HepG2 (cell line): ENCODE data around the gene RBM25. TPM values are rescaled to one million over a fixed set of nuclear protein-coding genes. Genes with fewer than 3 reads are reported as not detected.
A peak's percentile ranks its signal among the peaks of the same experiment; 100 is the strongest.

Experiments
- ARNT ChIP-seq: fragments of 450-650 bp; IDR thresholded peaks from 2 replicates; pipeline ENCODE4 v1.6.1; 2017
- CBX1 ChIP-seq: IDR thresholded peaks from one replicate; pipeline ENCODE4 v1.6.1; 2016; ENCODE audit warnings: antibody characterized with exemption, low read depth
- ETV6 ChIP-seq: sonication (generic); formaldehyde crosslinking; conservative IDR thresholded peaks from 2 replicates; pipeline ENCODE4 v1.4.0; 2020; ENCODE audit warnings: missing genetic modification reagents
- GTF2F1 ChIP-seq: fragments of 150-350 bp; IDR thresholded peaks from 2 replicates; pipeline ENCODE4 v1.6.1; 2014; ENCODE audit warnings: low read length
- KAT8 ChIP-seq: IDR thresholded peaks from 2 replicates; pipeline ENCODE4 v1.6.1; 2016; ENCODE audit warnings: missing genetic modification reagents, missing compliant biosample characterization
- MTF1 ChIP-seq: sonication (generic); formaldehyde crosslinking; IDR thresholded peaks from 2 replicates; pipeline ENCODE4 v1.5.0; 2020; ENCODE audit warnings: missing genetic modification reagents
- NCOA1 ChIP-seq: sonication (generic); formaldehyde crosslinking; IDR thresholded peaks from 2 replicates; pipeline ENCODE4 v1.9.0; 2021; ENCODE audit warnings: missing genetic modification reagents
- RCOR2 ChIP-seq: IDR thresholded peaks from 2 replicates; pipeline ENCODE4 v1.6.1; 2016; ENCODE audit warnings: missing biosample characterization, missing genetic modification reagents
- RFX3 ChIP-seq: IDR thresholded peaks from 2 replicates; pipeline ENCODE4 v1.6.1; 2016; ENCODE audit warnings: missing biosample characterization, missing genetic modification reagents
- SAP130 ChIP-seq: IDR thresholded peaks from 2 replicates; pipeline ENCODE4 v1.6.1; 2016; ENCODE audit warnings: low read depth
- SMC3 ChIP-seq: IDR thresholded peaks from 2 replicates; pipeline ENCODE4 v1.6.1; 2011; ENCODE audit warnings: low read length, improper control_type of control experiment
- TBL1XR1 ChIP-seq: fragments of 150-350 bp; IDR thresholded peaks from 2 replicates; pipeline ENCODE4 v1.6.1; 2014; ENCODE audit warnings: borderline replicate concordance, low read length; ENCODE audit not compliant: partially characterized antibody
- YY1 ChIP-seq: IDR thresholded peaks from 2 replicates; pipeline ENCODE4 v1.6.1; 2011; ENCODE audit warnings: low read length, low read depth, moderate library complexity, mild to moderate bottlenecking; ENCODE audit not compliant: insufficient read depth, insufficient replicate concordance
- ZFP62 ChIP-seq: sonication (generic); formaldehyde crosslinking; IDR thresholded peaks from 2 replicates; pipeline ENCODE4 v1.4.0; 2020; ENCODE audit warnings: missing genetic modification reagents
- ZKSCAN5 ChIP-seq: sonication (generic); formaldehyde crosslinking; IDR thresholded peaks from 2 replicates; pipeline ENCODE4 v1.5.1; 2020; ENCODE audit warnings: mild to moderate bottlenecking, missing genetic modification reagents
- ZNF180 ChIP-seq: sonication (generic); formaldehyde crosslinking; IDR thresholded peaks from 2 replicates; pipeline ENCODE4 v1.4.0; 2020; ENCODE audit warnings: low read depth, missing genetic modification reagents, borderline replicate concordance
- ZNF333 ChIP-seq: sonication (generic); formaldehyde crosslinking; IDR thresholded peaks from 2 replicates; pipeline ENCODE4 v1.4.0; 2020; ENCODE audit warnings: mild to moderate bottlenecking, missing genetic modification reagents, borderline replicate concordance
- ZNF672 ChIP-seq: sonication (generic); formaldehyde crosslinking; IDR thresholded peaks from 2 replicates; pipeline ENCODE4 v1.8.1; 2022; ENCODE audit warnings: missing genetic modification reagents
- ZNF737 ChIP-seq: sonication (generic); formaldehyde crosslinking; IDR thresholded peaks from 2 replicates; pipeline ENCODE4 v1.5.0; 2020; ENCODE audit warnings: missing genetic modification reagents, mild to moderate bottlenecking, borderline replicate concordance
- ZNF761 ChIP-seq: sonication (generic); formaldehyde crosslinking; conservative IDR thresholded peaks from 2 replicates; pipeline ENCODE4 v1.4.0; 2020; ENCODE audit warnings: mild to moderate bottlenecking, missing genetic modification reagents
- ZNF776 ChIP-seq: sonication (generic); formaldehyde crosslinking; IDR thresholded peaks from 2 replicates; pipeline ENCODE4 v1.4.0; 2020; ENCODE audit warnings: mild to moderate bottlenecking, missing genetic modification reagents
- polyA plus RNA-seq, 8 experiments: library from polyadenylated mRNA; depleted of rRNA in 3 of 8; stranded (reverse) in 7 of 8; unstranded in 1 of 8; fragments of >200 nt; fragmentation: Illumina TruSeq in 4 of 8; extraction: Trizol in 4 of 8; gene quantifications; 2 replicates each; pipeline versions ENCODE4 v1.2.1 to v1.2.3, GENCODE V29; 2011 to 2016; ENCODE audit warnings: low read depth in 4 of 8, missing spikeins in 1 of 8, mixed read lengths in 1 of 8; ENCODE audit not compliant: insufficient read depth in 1 of 8
- total RNA-seq, 5 experiments: library from RNA; depleted of rRNA; stranded (reverse); fragments of >200 nt; fragmentation: Illumina TruSeq; extraction: Trizol; gene quantifications; 2 replicates each; pipeline ENCODE4 v1.2.3, GENCODE V29; 2016; ENCODE audit warnings: low read depth in 1 of 5
- TF ChIP-seq, protein P1 (sequence below): sonication (generic); formaldehyde crosslinking; IDR thresholded peaks from 2 replicates; pipeline ENCODE4 v1.4.0; 2020; ENCODE audit warnings: low read depth, mild to moderate bottlenecking, missing genetic modification reagents
- TF ChIP-seq, protein P2 (sequence below): IDR thresholded peaks from 2 replicates; pipeline ENCODE4 v1.6.1; 2012; ENCODE audit warnings: inconsistent platforms
- TF ChIP-seq, protein P3 (sequence below): sonication (generic); formaldehyde crosslinking; conservative IDR thresholded peaks from 2 replicates; pipeline ENCODE4 v1.5.0; 2020; ENCODE audit warnings: missing genetic modification reagents
- TF ChIP-seq, protein P4 (sequence below): sonication (generic); formaldehyde crosslinking; IDR thresholded peaks from 2 replicates; pipeline ENCODE4 v1.5.1; 2020; ENCODE audit warnings: mild to moderate bottlenecking, missing genetic modification reagents

RBM25 gene
- total and polyA plus RNA-seq, 2 of the 13 experiments (the other 11 are each of a cell fraction or from before 2014, with no cell fraction given): 34.1 to 65.9 TPM

DNA sequence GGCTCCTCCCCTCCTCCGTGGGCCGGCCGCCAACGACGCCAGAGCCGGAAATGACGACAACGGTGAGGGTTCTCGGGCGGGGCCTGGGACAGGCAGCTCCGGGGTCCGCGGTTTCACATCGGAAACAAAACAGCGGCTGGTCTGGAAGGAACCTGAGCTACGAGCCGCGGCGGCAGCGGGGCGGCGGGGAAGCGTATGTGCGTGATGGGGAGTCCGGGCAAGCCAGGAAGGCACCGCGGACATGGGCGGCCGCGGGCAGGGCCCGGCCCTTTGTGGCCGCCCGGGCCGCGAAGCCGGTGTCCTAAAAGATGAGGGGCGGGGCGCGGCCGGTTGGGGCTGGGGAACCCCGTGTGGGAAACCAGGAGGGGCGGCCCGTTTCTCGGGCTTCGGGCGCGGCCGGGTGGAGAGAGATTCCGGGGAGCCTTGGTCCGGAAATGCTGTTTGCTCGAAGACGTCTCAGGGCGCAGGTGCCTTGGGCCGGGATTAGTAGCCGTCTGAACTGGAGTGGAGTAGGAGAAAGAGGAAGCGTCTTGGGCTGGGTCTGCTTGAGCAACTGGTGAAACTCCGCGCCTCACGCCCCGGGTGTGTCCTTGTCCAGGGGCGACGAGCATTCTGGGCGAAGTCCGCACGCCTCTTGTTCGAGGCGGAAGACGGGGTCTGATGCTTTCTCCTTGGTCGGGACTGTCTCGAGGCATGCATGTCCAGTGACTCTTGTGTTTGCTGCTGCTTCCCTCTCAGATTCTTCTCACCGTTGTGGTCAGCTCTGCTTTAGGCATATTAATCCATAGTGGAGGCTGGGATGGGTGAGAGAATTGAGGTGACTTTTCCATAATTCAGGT lies 78.3 kb downstream of the RBM25 start, which contains the start of gene PSEN1 (continued):
- TF ChIP-seq, protein P1, sequence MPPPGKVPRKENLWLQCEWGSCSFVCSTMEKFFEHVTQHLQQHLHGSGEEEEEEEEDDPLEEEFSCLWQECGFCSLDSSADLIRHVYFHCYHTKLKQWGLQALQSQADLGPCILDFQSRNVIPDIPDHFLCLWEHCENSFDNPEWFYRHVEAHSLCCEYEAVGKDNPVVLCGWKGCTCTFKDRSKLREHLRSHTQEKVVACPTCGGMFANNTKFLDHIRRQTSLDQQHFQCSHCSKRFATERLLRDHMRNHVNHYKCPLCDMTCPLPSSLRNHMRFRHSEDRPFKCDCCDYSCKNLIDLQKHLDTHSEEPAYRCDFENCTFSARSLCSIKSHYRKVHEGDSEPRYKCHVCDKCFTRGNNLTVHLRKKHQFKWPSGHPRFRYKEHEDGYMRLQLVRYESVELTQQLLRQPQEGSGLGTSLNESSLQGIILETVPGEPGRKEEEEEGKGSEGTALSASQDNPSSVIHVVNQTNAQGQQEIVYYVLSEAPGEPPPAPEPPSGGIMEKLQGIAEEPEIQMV (CRISPR knock-in tag): peak; percentile 70; the same call in 1 of the 2 replicates
- TF ChIP-seq ZNF776 (CRISPR knock-in tag) (no peak), ZNF180 (no peak), CBX1 (no peak), TBL1XR1 (no peak), SAP130 (CRISPR knock-in tag) (peak; percentile 84), ARNT (no peak), RCOR2 (CRISPR knock-in tag) (no peak), NCOA1 (no peak), RFX3 (CRISPR knock-in tag) (no peak), YY1 (peak; percentile 55), MTF1 (CRISPR knock-in tag) (no peak), ETV6 (CRISPR knock-in tag) (no peak), ZNF672 (CRISPR knock-in tag) (no peak), KAT8 (CRISPR knock-in tag) (peak; percentile 82), ZKSCAN5 (CRISPR knock-in tag) (no peak), ZNF737 (CRISPR knock-in tag) (no peak), ZNF333 (no peak), SMC3 (no peak), ZNF761 (CRISPR knock-in tag) (no peak), ZFP62 (no peak), GTF2F1 (no peak)
- TF ChIP-seq, protein P2, sequence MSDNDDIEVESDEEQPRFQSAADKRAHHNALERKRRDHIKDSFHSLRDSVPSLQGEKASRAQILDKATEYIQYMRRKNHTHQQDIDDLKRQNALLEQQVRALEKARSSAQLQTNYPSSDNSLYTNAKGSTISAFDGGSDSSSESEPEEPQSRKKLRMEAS: 0 out of 2 replicates have a peak, but pooled peaks have one; percentile 17
- TF ChIP-seq, protein P3, sequence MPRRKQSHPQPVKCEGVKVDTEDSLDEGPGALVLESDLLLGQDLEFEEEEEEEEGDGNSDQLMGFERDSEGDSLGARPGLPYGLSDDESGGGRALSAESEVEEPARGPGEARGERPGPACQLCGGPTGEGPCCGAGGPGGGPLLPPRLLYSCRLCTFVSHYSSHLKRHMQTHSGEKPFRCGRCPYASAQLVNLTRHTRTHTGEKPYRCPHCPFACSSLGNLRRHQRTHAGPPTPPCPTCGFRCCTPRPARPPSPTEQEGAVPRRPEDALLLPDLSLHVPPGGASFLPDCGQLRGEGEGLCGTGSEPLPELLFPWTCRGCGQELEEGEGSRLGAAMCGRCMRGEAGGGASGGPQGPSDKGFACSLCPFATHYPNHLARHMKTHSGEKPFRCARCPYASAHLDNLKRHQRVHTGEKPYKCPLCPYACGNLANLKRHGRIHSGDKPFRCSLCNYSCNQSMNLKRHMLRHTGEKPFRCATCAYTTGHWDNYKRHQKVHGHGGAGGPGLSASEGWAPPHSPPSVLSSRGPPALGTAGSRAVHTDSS (CRISPR knock-in tag): no peak
- TF ChIP-seq, protein P4, sequence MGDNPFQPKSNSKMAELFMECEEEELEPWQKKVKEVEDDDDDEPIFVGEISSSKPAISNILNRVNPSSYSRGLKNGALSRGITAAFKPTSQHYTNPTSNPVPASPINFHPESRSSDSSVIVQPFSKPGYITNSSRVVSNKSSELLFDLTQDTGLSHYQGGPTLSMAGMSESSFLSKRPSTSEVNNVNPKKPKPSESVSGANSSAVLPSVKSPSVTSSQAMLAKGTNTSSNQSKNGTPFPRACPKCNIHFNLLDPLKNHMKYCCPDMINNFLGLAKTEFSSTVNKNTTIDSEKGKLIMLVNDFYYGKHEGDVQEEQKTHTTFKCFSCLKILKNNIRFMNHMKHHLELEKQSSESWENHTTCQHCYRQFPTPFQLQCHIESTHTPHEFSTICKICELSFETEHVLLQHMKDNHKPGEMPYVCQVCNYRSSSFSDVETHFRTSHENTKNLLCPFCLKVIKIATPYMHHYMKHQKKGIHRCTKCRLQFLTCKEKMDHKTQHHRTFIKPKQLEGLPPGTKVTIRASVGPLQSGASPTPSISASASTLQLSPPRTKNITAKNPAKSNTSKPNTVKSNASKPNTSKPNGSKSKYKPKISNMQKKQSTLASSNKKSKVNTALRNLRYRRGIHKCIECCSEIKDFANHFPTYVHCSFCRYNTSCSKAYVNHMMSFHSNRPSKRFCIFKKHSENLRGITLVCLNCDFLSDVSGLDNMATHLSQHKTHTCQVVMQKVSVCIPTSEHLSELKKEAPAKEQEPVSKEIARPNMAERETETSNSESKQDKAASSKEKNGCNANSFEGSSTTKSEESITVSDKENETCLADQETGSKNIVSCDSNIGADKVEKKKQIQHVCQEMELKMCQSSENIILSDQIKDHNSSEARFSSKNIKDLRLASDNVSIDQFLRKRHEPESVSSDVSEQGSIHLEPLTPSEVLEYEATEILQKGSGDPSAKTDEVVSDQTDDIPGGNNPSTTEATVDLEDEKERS (CRISPR knock-in tag): 0 out of 2 replicates have a peak, but pooled peaks have one; percentile 13
